ENCODE results near the gene TOB1.

The TOB1 gene

DNA sequence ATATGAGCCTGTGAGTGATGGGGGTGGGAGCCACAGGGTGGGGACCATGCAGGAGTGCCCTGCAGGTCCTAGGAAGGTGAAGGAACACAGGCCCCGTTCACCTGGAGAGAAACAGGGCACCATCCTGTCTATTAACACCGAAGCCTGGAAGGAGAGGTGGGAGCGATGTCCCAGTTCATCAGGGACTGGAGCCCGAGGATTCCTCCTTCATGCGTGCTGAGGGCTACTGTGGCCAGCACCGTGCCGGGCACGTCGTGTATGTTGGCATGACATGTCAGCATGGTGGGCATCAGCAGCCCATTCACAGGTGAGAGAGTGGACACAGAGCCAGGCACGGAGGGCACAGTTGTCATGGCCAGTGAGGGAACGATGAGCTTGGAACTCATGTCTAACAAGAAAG lies 29.3 kb downstream of the TOB1 start:
- no peak for TF ChIP-seq CTCF (IDR thresholded peaks at IDR 0.05; ENCODE audit: low read depth, low read length)
- no peak for DNase-seq (ENCODE audit: extremely low read depth, low read depth)

- TF ChIP-seq CTCF (IDR thresholded peaks at IDR 0.05; ENCODE audit: low read depth, low read length), result no peak
- DNase-seq (ENCODE audit: extremely low read depth, low read depth), result no peak
Measured at GRCh38 chr17:50835301-50836234, 30.6 kb downstream of the TOB1 start, which contains the start of gene WFIKKN2. TSS of gene WFIKKN2 (plus strand) at chr17:50835586. CDS start at chr17:50835938, 352 bp downstream.

DNA sequence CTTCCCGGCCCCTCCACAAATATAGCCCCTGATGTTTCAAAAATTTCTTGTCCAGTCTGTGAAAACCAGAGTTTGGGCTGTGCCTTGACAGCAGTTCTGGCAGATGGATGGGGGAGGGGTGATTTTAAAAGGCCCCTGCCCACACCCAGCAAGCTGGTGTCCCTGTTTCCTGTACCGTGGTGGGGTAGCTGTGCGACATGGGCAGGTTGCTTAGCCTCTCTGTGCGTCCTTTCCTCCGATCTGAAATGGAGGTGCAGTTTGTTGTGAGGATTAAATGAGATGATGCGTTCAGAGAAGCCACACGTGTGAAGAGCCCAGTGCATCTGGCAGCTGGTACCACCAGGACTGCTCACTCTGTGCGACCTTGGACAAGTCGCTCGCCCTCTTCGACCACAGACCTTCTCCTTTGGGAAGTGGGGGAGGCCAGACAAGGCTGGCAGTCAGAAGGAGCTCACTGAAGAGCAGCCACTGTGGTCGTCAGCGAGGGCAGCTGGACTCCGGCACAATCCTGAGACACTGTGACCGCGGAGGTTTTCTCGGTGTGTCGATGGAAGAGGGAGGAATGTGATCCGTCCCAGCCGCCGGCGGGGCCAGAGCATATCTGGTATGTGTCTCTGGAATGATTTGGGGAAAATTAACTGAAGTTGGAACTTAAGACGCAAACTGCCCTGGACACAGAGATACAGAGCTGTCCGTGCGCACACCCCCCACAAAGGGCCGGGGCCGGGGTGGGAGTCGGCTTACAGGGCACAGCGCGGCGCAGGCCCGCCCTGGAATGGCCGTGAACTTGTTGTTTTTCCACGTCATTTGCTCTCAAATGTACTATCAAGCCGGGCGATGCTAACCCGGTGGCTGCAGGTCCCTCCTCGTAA lies 31.5 kb downstream of the TOB1 start:
- no peak for DNase-seq (ENCODE audit: extremely low read depth, low read depth)
- no peak for TF ChIP-seq CTCF (IDR thresholded peaks at IDR 0.05; ENCODE audit: low read depth, low read length)

DNA sequence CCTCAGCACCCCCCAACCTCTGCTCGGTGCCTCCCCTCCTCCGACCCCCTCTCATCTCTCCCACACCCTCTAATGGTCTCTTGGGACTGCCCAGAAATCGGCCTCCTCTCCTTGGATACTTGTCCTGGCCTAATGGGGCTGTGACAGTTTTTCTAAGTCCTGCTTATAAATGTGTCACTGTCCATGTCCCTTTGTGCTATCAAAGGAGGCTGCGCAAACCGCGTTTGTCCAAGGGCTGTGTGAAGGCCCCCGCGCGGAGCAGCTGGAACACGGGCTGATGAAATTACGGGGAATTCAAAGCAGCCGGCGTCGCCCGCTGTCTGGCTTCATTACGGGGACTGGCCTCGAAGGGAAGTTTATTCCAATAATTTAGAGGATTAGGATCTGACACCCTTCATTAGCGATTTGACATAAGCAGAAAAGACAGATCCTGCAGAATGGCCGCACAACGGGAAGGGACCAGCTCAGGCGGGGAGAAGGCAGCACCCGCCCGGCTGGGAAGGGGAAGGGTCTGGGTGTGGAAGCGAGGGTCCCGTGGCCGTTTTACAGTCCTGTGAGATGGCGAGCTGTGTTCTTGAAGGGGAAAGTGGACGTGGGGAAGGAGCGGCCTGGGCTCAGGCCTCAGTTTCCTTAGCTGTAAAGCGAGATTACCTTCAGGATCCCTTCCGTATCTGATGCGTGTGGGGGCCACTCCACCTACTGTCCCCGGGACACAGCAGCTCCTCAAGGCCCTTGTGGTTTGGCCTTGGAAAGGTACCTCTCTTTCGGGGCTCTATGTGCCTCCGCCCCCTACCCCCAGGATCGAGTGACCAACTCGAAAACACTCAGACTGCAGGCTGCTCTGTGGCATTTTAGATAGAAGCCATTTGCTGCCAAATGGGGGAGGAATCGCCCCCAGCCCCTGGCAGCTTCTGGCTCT lies 32.4 kb downstream of the TOB1 start:
- DNase-seq (ENCODE audit: extremely low read depth, low read depth), result no peak
- no peak for TF ChIP-seq CTCF (IDR thresholded peaks at IDR 0.05; ENCODE audit: low read depth, low read length)

DNA sequence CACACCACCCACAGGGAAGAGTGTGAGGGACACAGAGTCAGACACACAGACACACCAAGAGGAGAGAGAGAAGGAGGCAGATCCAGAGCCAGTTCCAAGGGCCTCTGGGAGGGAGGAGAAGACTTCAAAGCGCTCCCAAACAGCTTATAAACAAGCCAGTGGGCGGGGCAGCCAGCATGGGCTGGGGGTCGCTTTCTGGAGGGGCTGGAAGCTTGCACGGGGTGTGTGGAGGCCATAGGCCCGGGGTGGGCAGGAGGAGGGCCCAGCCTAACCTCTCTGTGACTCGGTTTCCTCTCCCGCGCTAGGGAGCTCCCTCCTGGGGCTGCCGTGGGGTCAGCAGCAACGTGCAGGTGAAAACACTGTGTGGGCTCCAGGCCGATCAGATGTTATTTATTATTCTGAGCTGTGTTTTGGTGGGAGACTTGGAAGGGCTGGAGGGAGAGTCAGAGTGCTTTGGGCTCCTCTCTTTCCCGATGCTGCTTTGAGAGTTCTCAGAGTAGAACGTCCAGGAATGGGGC lies 33.2 kb downstream of the TOB1 start:
- no peak for DNase-seq (ENCODE audit: extremely low read depth, low read depth)
- TF ChIP-seq CTCF (IDR thresholded peaks at IDR 0.05; ENCODE audit: low read depth, low read length), result no peak

GRCh38 chr17:50832267-50832863 lies 33.8 kb downstream of the TOB1 start:
- DNase-seq (ENCODE audit: extremely low read depth, low read depth), result no peak
- TF ChIP-seq CTCF (IDR thresholded peaks at IDR 0.05; ENCODE audit: low read depth, low read length), result no peak

Measured in AG09319 (cell line).